GM12875 (cell line): ENCODE data around the gene SRL.

Source experiments
- H3K4me3 ChIP-seq: one replicate; pipeline ENCODE4 v1.5.1; 2011; ENCODE audit warnings: low read depth, low read length, control low read depth
- TF ChIP-seq, protein P1 (sequence below): IDR thresholded peaks from 2 replicates; pipeline ENCODE4 v1.5.1; 2011; ENCODE audit warnings: low read depth, mild to moderate bottlenecking, control low read depth, inconsistent platforms, low read length, moderate library complexity, borderline replicate concordance; ENCODE audit not compliant: insufficient read depth

Gene SRL

DNA sequence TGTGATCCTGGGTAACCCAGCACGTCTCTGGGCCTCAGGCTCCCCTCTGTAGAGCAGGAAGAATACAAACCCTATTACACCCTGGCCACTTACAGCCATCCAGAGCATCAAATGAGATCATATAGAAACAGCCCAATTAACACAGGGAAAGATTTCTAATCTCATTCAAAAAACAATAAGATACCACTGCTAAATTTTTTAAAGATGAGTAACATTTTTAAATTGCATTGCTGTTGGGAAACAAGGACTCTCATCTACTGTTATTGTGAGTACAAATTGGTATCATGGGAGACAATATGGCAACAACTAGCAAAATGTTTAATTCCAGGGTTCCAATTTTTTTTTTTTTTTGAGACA, 41.1 kb downstream of the SRL start:
- TF ChIP-seq, protein P1, sequence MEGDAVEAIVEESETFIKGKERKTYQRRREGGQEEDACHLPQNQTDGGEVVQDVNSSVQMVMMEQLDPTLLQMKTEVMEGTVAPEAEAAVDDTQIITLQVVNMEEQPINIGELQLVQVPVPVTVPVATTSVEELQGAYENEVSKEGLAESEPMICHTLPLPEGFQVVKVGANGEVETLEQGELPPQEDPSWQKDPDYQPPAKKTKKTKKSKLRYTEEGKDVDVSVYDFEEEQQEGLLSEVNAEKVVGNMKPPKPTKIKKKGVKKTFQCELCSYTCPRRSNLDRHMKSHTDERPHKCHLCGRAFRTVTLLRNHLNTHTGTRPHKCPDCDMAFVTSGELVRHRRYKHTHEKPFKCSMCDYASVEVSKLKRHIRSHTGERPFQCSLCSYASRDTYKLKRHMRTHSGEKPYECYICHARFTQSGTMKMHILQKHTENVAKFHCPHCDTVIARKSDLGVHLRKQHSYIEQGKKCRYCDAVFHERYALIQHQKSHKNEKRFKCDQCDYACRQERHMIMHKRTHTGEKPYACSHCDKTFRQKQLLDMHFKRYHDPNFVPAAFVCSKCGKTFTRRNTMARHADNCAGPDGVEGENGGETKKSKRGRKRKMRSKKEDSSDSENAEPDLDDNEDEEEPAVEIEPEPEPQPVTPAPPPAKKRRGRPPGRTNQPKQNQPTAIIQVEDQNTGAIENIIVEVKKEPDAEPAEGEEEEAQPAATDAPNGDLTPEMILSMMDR, result no peak
- H3K4me3 ChIP-seq, result no peak overlapping the region

DNA sequence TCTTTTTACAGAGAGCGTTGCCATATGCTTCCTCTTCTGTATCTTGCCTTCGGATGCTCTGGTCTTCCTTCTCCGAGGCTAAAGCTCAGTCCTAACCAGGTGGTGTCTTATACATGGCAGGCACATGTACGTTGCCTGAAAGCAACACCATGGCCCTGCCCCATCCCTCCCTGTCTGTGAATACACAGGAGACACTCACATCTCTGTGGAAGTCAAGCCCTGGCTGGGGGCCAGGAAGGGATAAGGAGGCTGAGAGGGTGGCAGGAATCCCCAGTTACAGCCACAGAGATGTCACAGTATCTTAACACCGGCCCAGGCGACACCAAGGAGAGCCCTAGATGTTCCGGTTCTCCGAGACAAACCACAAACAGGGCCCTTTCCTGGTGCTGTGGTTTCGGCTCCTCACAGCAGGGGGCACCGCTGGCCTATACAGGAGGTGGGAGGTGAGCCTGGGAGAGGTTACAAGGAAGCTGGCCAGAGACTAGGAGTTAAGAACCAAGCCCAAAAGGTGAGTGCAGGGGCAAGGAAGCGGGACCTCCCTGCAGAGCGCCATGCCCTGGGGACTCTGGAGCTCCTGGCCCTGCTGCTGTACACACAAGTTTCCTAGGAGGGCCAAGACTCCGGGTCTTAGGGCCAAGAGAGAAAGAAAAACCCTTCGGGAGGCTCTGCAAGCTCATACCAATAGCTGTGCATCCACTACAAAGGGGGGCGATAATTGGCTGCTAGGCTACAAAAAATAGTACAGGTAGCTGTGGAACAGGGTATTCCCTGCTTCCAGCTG, 41.7 kb downstream of the SRL start:
- no peak overlapping the region for H3K4me3 ChIP-seq
- TF ChIP-seq, protein P1, result peak; percentile 46

DNA sequence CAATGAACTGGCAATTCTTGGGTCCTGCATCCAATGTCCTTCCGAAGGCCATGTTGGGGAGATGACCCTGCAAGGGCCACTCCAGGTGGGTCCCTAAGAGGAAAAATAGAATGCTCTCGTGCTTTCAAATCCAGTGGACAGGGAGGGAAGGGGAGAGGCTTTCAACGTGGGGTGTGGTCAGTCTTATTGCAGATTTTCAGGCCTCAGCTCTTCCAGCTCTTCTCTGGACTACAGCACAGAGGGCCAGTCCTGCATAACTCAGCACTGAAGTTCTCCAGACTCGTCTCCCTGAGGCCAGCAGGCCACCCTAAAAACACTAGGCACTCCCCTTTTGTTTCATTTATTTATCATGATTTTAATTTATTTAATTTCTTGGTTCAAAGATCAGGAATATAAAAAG, 43.1 kb downstream of the SRL start:
- TF ChIP-seq, protein P1, result no peak
- no peak overlapping the region for H3K4me3 ChIP-seq

DNA sequence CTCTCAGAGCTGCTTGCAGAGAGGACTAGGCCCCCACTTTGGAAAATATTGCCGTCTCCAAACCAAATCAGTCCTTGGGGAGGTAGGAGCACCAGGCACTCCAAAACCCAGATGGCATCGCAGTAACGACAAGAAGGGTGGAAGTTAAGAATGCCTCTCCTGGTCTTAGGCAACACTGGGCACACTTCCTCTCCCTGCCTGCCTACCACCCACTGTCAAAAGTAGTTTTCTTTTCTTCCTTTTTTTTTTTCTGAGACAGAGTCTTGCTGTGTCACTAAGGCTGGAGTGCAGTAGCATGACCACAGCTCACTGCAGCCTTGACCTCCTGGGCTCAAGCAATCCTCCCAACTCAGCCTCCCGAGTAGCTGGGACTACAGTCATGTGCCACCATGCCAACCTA, 47.2 kb downstream of the SRL start:
- no peak overlapping the region for H3K4me3 ChIP-seq
- TF ChIP-seq, protein P1, result no peak

DNA sequence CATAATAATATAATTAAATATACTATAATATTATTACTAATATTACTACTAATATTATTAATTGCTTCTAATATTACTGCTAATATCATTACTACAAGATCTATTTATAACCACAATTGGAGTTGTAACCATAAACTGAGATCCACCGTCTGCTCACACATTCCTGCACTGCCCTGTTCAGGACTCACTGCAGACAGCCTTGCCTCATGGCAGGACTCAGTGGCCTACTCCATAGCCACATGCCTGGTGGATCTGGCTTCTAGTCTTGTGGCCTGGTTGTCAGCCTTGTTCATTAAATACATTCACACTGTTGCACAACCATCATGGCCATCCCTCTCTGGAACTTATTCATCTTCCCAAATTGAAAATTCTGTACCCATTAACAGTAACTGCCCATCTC, 48.0 kb downstream of the SRL start:
- TF ChIP-seq, protein P1, result no peak

DNA sequence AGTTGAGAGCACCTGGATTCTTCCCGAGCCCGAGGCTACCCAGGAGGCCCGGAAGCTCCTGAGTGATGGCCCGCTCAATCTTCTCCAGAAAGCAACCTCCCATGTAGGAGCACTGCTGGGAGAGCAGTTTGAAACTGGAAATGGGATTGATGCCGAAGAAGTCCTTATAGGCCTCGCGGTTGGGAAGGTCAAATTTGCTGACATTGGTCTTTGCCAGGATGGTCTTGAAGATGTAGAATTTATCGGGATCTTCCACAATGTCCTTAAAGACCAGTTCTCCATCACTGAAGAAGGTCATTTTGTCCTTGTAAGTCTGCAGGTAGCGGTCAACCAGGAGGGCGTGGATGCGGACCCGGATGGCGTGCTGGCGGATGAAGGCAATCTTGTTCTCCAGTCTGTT, 49.7 kb downstream of the SRL start:
- no peak overlapping the region for H3K4me3 ChIP-seq
- TF ChIP-seq, protein P1, result no peak

More for the DNA sequence above, 48.0 kb downstream of the SRL start:
- no peak overlapping the region for H3K4me3 ChIP-seq

DNA sequence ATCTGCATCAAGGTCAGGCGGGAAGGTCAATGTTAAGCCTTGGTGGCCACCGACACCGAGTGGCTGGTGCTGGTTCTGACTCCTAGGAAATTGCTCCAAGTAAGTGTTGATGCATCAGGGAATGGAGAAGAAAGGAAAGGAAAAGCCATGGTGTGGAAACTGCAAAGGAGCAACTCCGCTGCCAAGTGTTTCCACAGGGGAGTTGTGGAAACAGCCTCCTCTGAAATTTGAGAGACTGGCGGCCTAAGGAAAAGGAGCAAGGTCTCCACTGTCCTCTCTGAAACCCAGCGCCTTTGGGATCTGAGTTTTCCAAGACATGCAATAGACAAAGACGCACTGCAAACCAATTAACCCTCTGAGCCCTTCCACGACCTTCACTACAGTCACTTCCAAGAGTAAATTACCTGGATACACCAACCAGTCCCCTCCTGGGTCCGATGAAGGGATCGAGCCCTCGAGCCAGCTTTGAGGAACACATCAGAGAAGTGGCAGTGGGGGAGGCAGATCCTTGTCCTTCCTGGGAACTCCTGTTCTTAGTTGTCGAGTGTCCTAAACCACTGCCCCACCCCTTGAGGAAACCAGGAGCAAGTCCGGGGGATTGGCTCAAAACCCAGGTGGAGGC, 51.1 kb downstream of the SRL start:
- no peak overlapping the region for H3K4me3 ChIP-seq
- TF ChIP-seq, protein P1, result no peak
